ENCODE results near the gene CCNG2.

CCNG2 gene

GRCh38 chr4:77199701-77200100 is 42.7 kb downstream of the CCNG2 start:
- DNase-seq (ENCODE audit: low read depth) = no peak
- H3K4me3 ChIP-seq (ENCODE audit: low read depth, low read length) = no peak overlapping the region
- TF ChIP-seq CTCF (conservative IDR thresholded peaks at IDR 0.05; ENCODE audit: low read depth, low read length) = no peak

GRCh38 chr4:77201343-77201742 is 44.3 kb downstream of the CCNG2 start:
- TF ChIP-seq CTCF (conservative IDR thresholded peaks at IDR 0.05; ENCODE audit: low read depth, low read length) = no peak
- H3K4me3 ChIP-seq (ENCODE audit: low read depth, low read length) = no peak overlapping the region
- no peak for DNase-seq (ENCODE audit: low read depth)

- no peak for TF ChIP-seq CTCF (conservative IDR thresholded peaks at IDR 0.05; ENCODE audit: low read depth, low read length)
- DNase-seq (ENCODE audit: low read depth) = no peak
- H3K4me3 ChIP-seq (ENCODE audit: low read depth, low read length) = no peak overlapping the region
These were observed 44.9 kb downstream of the CCNG2 start for GRCh38 chr4:77201857-77202256.

GRCh38 chr4:77202491-77202890 is 45.5 kb downstream of the CCNG2 start:
- no peak overlapping the region for H3K4me3 ChIP-seq (ENCODE audit: low read depth, low read length)
- DNase-seq (ENCODE audit: low read depth) = no peak

GRCh38 chr4:77203380-77204197 is 46.6 kb downstream of the CCNG2 start:
- H3K4me3 ChIP-seq (ENCODE audit: low read depth, low read length) = no peak overlapping the region
- peak; percentile 88 for TF ChIP-seq CTCF (conservative IDR thresholded peaks at IDR 0.05; ENCODE audit: low read depth, low read length)
- peak; percentile 92 for DNase-seq (ENCODE audit: low read depth)

More at GRCh38 chr4:77202491-77202890, 45.5 kb downstream of the CCNG2 start:
- no peak for TF ChIP-seq CTCF (conservative IDR thresholded peaks at IDR 0.05; ENCODE audit: low read depth, low read length)

- DNase-seq (ENCODE audit: low read depth) = no peak
These were observed 47.6 kb downstream of the CCNG2 start for GRCh38 chr4:77204621-77205020.

More at GRCh38 chr4:77204621-77205020, 47.6 kb downstream of the CCNG2 start:
- no peak overlapping the region for H3K4me3 ChIP-seq (ENCODE audit: low read depth, low read length)
- no peak for TF ChIP-seq CTCF (conservative IDR thresholded peaks at IDR 0.05; ENCODE audit: low read depth, low read length)
